RWPE2 (cell line): ENCODE data around the gene EMILIN2.

ENCODE experiments used
- ATAC-seq: fragments of 200-7000 bp; cut with Tn5 transposase; 3 replicates; pipeline ENCODE4 v1.9.1; 2021; ENCODE audit warnings: low read depth
- DNase-seq: peaks from one replicate; pipeline ENCODE4 v3.0.0-alpha.2; 2020; ENCODE audit warnings: low spot score
- H3K27ac ChIP-seq: fragments of 450-650 bp; 2 replicates; pipeline ENCODE4 v1.5.1; 2017; ENCODE audit warnings: mild to moderate bottlenecking; ENCODE audit not compliant: poor library complexity, severe bottlenecking
- H3K27me3 ChIP-seq: fragments of 250-450 bp; sonication (Bioruptor Pico); 2 replicates; pipeline ENCODE4 v1.5.1; 2021; ENCODE audit warnings: mild to moderate bottlenecking, moderate library complexity; ENCODE audit not compliant: insufficient read depth, poor library complexity, severe bottlenecking
- H3K36me3 ChIP-seq: fragments of 250-450 bp; sonication (Bioruptor Pico); 2 replicates; pipeline ENCODE4 v1.5.1; 2020; ENCODE audit warnings: low read depth, mild to moderate bottlenecking, moderate library complexity
- H3K4me1 ChIP-seq: fragments of 250-450 bp; sonication (Bioruptor Pico); 2 replicates; pipeline ENCODE4 v1.5.1; 2021; ENCODE audit warnings: mild to moderate bottlenecking, moderate library complexity; ENCODE audit not compliant: insufficient read depth, poor library complexity, severe bottlenecking
- H3K4me3 ChIP-seq: fragments of 250-450 bp; sonication (Bioruptor Pico); 2 replicates; pipeline ENCODE4 v1.5.1; 2021; ENCODE audit warnings: mild to moderate bottlenecking, moderate library complexity; ENCODE audit not compliant: severe bottlenecking
- H3K9me3 ChIP-seq: fragments of 250-450 bp; sonication (Bioruptor Pico); 2 replicates; pipeline ENCODE4 v1.5.1; 2021; ENCODE audit warnings: mild to moderate bottlenecking, moderate library complexity; ENCODE audit not compliant: severe bottlenecking
- TF ChIP-seq, protein P1 (sequence below): fragments of 450-650 bp; IDR thresholded peaks from one replicate; pipeline ENCODE4 v1.5.1; 2017; ENCODE audit warnings: mild to moderate bottlenecking, moderate library complexity; ENCODE audit not compliant: poor library complexity, severe bottlenecking

Gene EMILIN2

GRCh38 chr18:2920027-2920426, 73.2 kb downstream of the EMILIN2 start:
- Histone ChIP-seq H3K4me3 (no peak overlapping the region), H3K27me3 (no peaks in the 10 kb centered on the region), H3K36me3 (peaks cover 21% of the 10 kb centered on the region), H3K4me1 (no peaks in the 10 kb centered on the region), H3K27ac (no peak overlapping the region), H3K9me3 (no peaks in the 10 kb centered on the region)
- TF ChIP-seq, protein P1, sequence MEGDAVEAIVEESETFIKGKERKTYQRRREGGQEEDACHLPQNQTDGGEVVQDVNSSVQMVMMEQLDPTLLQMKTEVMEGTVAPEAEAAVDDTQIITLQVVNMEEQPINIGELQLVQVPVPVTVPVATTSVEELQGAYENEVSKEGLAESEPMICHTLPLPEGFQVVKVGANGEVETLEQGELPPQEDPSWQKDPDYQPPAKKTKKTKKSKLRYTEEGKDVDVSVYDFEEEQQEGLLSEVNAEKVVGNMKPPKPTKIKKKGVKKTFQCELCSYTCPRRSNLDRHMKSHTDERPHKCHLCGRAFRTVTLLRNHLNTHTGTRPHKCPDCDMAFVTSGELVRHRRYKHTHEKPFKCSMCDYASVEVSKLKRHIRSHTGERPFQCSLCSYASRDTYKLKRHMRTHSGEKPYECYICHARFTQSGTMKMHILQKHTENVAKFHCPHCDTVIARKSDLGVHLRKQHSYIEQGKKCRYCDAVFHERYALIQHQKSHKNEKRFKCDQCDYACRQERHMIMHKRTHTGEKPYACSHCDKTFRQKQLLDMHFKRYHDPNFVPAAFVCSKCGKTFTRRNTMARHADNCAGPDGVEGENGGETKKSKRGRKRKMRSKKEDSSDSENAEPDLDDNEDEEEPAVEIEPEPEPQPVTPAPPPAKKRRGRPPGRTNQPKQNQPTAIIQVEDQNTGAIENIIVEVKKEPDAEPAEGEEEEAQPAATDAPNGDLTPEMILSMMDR, result no peak
- DNase-seq (no peak), ATAC-seq (no peak)

DNA sequence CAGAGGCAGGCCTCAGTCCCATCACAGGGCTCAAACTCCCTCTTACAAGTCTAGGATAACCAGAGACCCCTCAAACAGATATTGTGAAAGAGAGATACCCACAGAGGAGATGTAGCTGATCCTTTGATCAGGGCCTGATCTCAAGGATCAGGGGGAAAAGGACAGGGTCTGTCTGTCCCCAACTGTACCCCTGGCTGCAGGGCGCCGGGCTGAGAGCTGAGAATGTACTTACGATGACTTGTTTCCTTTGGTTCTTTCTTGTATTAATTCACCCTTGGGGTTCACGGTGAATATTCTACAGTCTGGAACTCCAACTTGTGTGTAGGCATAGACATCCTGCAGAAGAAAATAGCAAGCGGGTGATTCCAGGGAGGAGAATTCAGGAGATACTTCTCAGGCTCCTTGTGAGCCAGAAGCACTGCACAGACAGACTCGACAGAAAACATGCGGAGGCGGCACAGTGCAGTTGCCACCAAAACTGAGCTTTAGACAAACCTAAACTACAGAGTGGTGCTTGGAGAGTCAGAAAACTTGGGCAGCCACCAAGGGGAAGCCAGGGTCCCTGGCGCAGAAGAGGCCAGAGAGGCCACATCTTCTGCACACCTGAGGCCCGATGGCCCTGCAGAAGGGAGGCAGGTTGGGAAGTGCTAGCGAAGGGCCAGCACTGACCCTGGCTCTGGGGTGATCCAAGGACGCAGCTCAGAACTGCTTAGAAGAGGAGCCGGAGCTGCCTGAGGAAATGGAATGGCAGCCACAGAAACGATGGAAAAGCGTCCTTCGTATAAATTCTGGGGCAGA, 73.9 kb downstream of the EMILIN2 start:
- H3K9me3 ChIP-seq, result no peaks in the 10 kb centered on the region
- no peak overlapping the region for H3K27ac ChIP-seq
- peaks cover 23% of the 10 kb centered on the region for H3K36me3 ChIP-seq
- H3K4me1 ChIP-seq, result no peaks in the 10 kb centered on the region
- ATAC-seq (no peak), DNase-seq (no peak)
- no peak overlapping the region for H3K4me3 ChIP-seq
- TF ChIP-seq, protein P1, result no peak
- H3K27me3 ChIP-seq, result no peaks in the 10 kb centered on the region

DNA sequence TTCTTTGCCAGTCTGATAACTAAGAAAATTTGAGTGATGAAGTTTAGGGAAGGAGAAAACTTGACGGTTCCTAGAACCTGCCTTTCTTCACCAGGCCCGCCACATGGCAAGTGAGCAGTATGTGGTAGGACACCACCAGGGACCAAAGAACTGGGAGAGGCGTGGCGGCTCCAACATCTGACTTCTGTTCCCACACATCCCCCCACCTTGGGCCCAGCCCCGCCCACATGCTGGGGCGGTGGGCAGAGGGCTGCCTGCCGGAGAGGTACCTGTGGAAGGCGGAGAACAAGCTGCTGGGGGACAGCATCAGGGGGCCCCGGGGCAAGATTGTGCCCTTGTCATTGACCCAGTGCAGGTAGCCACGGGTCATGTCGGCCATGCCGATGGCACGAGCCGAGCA, 75.0 kb downstream of the EMILIN2 start:
- Histone ChIP-seq H3K9me3 (no peaks in the 10 kb centered on the region), H3K27me3 (no peaks in the 10 kb centered on the region), H3K4me3 (no peak overlapping the region), H3K36me3 (peaks cover 23% of the 10 kb centered on the region), H3K27ac (no peak overlapping the region), H3K4me1 (no peaks in the 10 kb centered on the region)
- no peak for DNase-seq
- ATAC-seq, result no peak
- TF ChIP-seq, protein P1, result no peak

DNA sequence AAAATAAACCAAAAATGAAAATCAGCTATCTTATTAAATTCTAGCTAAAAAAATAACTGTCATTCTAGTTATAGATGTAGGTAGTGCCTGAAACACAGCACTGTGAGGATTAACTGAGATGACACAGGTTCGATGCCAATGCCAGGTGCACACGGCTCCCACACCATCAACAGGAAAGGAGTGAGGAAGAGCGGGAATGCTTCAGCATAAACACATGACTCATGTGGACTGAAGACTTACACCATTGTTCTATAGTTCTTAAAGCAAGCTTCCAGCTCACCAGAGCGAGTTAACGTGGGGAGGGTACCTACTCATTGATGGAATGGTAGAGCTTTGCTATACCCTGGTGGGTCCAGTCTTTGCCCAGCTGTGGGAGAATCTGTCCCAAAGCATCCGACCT, 76.7 kb downstream of the EMILIN2 start:
- H3K36me3 ChIP-seq, result peaks cover 27% of the 10 kb centered on the region

More for the DNA sequence above, 76.7 kb downstream of the EMILIN2 start:
- no peaks in the 10 kb centered on the region for H3K4me1 ChIP-seq
- no peak for DNase-seq
- no peaks in the 10 kb centered on the region for H3K9me3 ChIP-seq
- no peaks in the 10 kb centered on the region for H3K27me3 ChIP-seq
- TF ChIP-seq, protein P1, result no peak
- H3K4me3 ChIP-seq, result no peak overlapping the region
- no peak for ATAC-seq
- H3K27ac ChIP-seq, result no peak overlapping the region
